AG04449 (cell line): Measurements from ENCODE around the gene FOSL2.

Experiments used
- CTCF ChIA-PET: fragments of 350-600 bp; formaldehyde crosslinking; extraction: SDS; loops from one replicate; lab custom pipeline; 2021; ENCODE audit warnings: antibody characterized with exemption; lab: Yijun Ruan, JAX
- POLR2A ChIA-PET: fragments of 400-600, 350-600 bp; formaldehyde crosslinking; extraction: SDS; loops from one replicate; lab custom pipeline; 2020; ENCODE audit warnings: antibody characterized with exemption, inconsistent platforms; lab: Yijun Ruan, JAX
- DNase-seq: peaks from one replicate; pipeline ENCODE4 v3.0.0-alpha.2; 2010; ENCODE audit warnings: low read depth, low spot score
- H3K4me3 ChIP-seq: 2 replicates; pipeline ENCODE4 v1.5.1; 2011; ENCODE audit warnings: low read depth, mild to moderate bottlenecking, control low read depth, low read length
- TF ChIP-seq, protein P1 (sequence below): IDR thresholded peaks from one replicate; pipeline ENCODE4 v1.5.1; 2011; ENCODE audit warnings: mild to moderate bottlenecking, moderate library complexity, low read length, control low read depth, inconsistent platforms; ENCODE audit not compliant: insufficient read depth; ENCODE audit errors: missing control alignments

FOSL2 gene

DNA sequence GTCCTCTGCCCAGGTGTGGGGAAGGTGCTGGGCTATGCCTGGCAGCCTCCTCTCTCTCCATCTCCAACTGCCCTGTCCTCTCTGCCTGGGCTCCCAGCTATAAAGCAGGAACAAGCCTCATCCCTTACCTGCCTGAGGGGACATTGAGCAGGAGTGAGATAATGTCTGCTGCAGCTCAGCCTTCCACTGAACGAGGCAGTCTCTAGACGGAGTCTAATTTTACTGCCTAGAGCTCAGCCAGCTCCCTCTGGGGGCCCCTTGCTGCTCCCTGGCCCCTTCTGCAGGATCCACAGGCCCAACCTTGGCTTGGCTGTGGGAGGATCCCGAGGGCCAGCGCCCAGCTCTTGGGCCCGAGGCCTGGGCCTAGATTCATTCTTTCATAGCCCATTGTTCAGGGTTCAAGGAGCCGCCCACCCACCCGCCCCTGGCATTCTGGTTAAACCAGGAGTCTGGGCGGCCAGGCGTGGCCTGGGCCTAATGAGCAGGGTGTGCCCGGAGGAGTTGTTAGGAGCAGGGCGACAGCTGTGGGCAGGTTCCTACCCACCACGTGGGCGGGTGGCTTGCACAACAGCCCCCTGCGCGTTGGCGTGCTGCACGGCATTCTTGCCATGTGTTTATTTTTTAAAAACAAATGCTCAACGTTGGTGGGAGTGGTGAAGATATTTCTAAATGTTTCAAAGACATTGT is 44.6 kb downstream of the FOSL2 start:
- ChIA-PET POLR2A (no interaction called here), CTCF (interaction anchor here (1.0 to 1.5 kb wide), 3 partner anchors 17 to 754 kb away, joined by 3 to 4 read pairs (median 4); no protein-coding TSS in a partner anchor)
- DNase-seq, result no peak
- TF ChIP-seq, protein P1, sequence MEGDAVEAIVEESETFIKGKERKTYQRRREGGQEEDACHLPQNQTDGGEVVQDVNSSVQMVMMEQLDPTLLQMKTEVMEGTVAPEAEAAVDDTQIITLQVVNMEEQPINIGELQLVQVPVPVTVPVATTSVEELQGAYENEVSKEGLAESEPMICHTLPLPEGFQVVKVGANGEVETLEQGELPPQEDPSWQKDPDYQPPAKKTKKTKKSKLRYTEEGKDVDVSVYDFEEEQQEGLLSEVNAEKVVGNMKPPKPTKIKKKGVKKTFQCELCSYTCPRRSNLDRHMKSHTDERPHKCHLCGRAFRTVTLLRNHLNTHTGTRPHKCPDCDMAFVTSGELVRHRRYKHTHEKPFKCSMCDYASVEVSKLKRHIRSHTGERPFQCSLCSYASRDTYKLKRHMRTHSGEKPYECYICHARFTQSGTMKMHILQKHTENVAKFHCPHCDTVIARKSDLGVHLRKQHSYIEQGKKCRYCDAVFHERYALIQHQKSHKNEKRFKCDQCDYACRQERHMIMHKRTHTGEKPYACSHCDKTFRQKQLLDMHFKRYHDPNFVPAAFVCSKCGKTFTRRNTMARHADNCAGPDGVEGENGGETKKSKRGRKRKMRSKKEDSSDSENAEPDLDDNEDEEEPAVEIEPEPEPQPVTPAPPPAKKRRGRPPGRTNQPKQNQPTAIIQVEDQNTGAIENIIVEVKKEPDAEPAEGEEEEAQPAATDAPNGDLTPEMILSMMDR, result no peak
- no peak overlapping the region for H3K4me3 ChIP-seq

DNA sequence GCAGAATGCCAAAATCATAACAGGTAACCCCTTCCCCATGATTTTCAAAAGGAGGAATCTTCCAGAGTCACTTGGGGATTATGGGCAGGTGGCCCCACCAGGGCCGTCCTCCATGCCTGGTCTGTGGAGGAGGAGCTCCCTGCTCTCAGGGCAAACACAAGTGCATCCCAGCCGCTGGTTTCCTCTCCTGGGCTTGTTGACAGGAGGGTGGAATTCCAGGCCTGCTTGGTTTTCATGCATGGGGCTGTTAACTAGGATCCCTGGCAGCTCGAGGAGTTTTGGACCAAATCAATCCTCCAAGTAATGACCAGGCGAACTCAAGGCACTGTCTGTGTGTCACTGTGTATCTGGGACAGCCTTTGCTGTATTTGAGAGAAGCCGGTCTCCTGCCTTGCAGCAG is 45.3 kb downstream of the FOSL2 start:
- H3K4me3 ChIP-seq, result no peak overlapping the region
- ChIA-PET CTCF (interaction anchor here (1.5 kb wide), 1 partner anchor 754 kb away, joined by 4 read pairs; no protein-coding TSS in a partner anchor), POLR2A (no interaction called here)
- TF ChIP-seq, protein P1, result no peak
- DNase-seq, result no peak

DNA sequence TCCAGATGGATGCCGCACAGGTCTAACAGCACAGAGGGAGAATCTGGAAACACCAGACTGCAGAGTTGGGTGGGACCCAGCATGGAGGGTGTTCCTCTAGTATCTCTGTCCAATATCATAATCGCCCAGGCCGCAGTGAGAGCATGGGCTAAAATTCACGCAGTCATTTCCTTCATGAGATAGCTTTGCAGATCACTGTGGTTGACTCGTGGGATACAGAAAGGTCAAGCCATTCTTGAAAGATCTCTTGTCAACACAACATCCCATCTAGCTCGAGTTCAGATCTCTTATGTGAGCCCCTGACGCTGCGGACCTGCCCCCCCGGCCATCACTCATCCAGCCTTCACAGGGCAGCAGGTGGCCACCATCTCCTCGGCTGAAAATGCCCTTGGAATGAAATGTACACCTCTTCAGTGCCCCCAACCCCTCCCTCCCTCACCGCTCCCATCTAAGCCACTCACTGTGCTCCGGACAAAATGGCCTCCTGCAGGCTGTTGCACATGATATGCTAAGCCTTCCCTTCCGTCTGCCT is 45.9 kb downstream of the FOSL2 start:
- ChIA-PET POLR2A (no interaction called here), CTCF (no interaction called here)
- no peak overlapping the region for H3K4me3 ChIP-seq
- TF ChIP-seq, protein P1, result no peak
- DNase-seq, result no peak

DNA sequence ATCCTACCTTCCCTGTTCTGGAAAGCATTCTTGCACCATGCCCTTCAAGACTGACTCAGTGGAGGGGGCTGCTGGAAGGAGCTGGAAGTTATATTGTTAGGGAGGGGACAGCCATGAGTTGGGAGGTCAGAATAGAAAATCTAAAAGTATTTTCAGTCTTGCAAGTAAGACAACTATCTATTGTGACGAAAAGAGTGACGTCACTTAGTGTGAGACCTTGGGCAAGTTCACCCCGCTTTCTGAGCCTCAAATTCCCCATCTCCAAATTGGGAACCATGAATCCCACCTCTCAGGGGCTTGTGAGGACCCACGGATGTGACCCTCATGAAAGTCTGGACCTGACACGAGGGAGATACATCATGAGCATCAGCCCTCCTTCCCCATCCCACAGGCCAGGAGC is 46.5 kb downstream of the FOSL2 start:
- TF ChIP-seq, protein P1, result no peak
- DNase-seq, result no peak
- POLR2A ChIA-PET, result no interaction called here
- CTCF ChIA-PET, result no interaction called here
- H3K4me3 ChIP-seq, result no peak overlapping the region

DNA sequence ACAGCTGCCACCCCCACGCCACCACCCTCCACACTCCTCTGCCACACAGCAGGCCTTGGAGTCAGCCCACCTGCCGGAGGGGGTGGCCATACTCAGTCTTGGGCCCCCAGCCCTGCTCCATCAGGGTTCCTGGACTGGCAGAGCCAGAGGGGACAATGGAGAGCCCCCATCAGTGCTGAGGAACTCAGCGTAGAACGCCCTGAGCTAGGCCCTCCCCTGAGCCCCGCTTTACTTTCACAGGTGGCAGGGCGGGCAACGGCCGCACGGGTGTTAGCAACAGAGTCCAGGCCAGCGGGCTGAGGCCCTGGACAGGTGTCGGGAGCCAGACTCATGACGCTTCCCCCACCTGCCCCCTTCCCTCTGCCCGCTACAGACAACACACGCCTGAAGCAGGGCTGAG is 47.1 kb downstream of the FOSL2 start:
- no peak overlapping the region for H3K4me3 ChIP-seq
- ChIA-PET POLR2A (no interaction called here), CTCF (no interaction called here)
- TF ChIP-seq, protein P1, result no peak
- DNase-seq, result no peak

DNA sequence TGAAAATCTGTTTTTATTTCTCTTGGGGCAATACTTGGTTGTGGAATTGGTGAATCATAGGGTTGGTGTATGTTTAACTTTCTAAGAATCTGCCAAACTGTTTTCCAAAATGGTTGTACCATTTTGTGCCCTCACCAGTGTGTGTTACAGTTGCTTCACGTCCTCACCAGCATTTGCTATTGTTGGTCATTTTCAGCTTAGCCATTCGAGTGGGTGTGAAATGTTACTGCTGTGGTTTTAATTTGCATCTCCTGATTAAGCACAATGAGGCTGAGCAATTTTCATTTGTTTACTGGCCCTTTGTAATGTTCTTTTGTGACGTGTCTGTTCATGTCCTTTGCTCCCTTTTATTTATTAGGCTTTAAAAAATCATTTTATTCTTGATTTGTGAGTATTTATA is 49.7 kb downstream of the FOSL2 start:
- ChIA-PET CTCF (no interaction called here), POLR2A (no interaction called here)
- H3K4me3 ChIP-seq, result no peak overlapping the region
- TF ChIP-seq, protein P1, result no peak
- no peak for DNase-seq
